Sigmoid colon (tissue), 4 donors: ENCODE data around the gene SLC44A5.

Source experiments
- CTCF ChIP-seq, 4 experiments: fragments of 450-650 bp in 3 of 4; fragments of 200-600 bp in 1 of 4; IDR thresholded peaks; one replicate each; pipeline ENCODE4 v1.5.1; 2016 to 2019; ENCODE audit warnings: antibody characterized with exemption in 4 of 4, mild to moderate bottlenecking in 3 of 4, moderate library complexity in 2 of 4
- EP300 ChIP-seq, 4 donors: sonication (generic); formaldehyde crosslinking; IDR thresholded peaks; one replicate each; pipeline ENCODE4 v1.6.1; 2017; ENCODE audit warnings: antibody characterized with exemption in 4 of 4
- POLR2A ChIP-seq, 2 donors: fragments of 450-650 bp; IDR thresholded peaks; one replicate each; pipeline ENCODE4 v1.6.1; 2016; ENCODE audit warnings: antibody characterized with exemption in 2 of 2, mild to moderate bottlenecking in 2 of 2, moderate library complexity in 2 of 2
- POLR2AphosphoS5 ChIP-seq, 4 donors: sonication (generic); formaldehyde crosslinking; IDR thresholded peaks; one replicate each; pipeline ENCODE4 v1.6.1; 2017; ENCODE audit warnings: antibody characterized with exemption in 4 of 4

GRCh38 chr1:75426688-75427087 is 184.2 kb downstream of the SLC44A5 start:
- no peak for TF ChIP-seq POLR2A (IDR thresholded peaks at IDR 0.05)
- TF ChIP-seq CTCF (IDR thresholded peaks at IDR 0.05) = no peak
- no peak for TF ChIP-seq POLR2AphosphoS5 (IDR thresholded peaks at IDR 0.05)
- TF ChIP-seq EP300 (IDR thresholded peaks at IDR 0.05) = no peak
